Aorta (tissue), 5 donors: ENCODE measurements around the gene ZC3H7A. TPM values are rescaled to one million over a fixed set of nuclear protein-coding genes. Genes with fewer than 3 reads are reported as not detected.
"Not testable (repeated sequence)": the region's sequence is repeated elsewhere in the genome, so short reads cannot be mapped to it uniquely, and the experiment has no call there.

ENCODE experiments used
- ATAC-seq: fragments of 200-7000 bp; cut with Tn5 transposase; one replicate; pipeline ENCODE4 v1.9.1; 2022; ENCODE audit warnings: moderate library complexity; ENCODE audit not compliant: low FRiP score
- DNase-seq, 2 donors: peaks; one replicate each; pipeline ENCODE4 v3.0.0-alpha.2; 2020
- H3K27ac ChIP-seq, 2 donors: one replicate each; pipeline ENCODE4 v1.5.1; 2013; ENCODE audit warnings: low read length in 2 of 2, mild to moderate bottlenecking in 2 of 2, moderate library complexity in 2 of 2, control low read depth in 1 of 2, inconsistent platforms in 1 of 2, low read depth in 1 of 2
- H3K27me3 ChIP-seq, 2 donors: one replicate each; pipeline ENCODE4 v1.6.1; 2013; ENCODE audit warnings: control low read depth in 1 of 2, low read length in 1 of 2, mild to moderate bottlenecking in 1 of 2, moderate library complexity in 1 of 2; ENCODE audit not compliant: insufficient read depth in 2 of 2, control insufficient read depth in 1 of 2
- H3K36me3 ChIP-seq, 2 donors: one replicate each; pipeline ENCODE4 v1.6.1; 2013; ENCODE audit warnings: control low read depth in 1 of 2, low read length in 1 of 2, mild to moderate bottlenecking in 1 of 2; ENCODE audit not compliant: insufficient read depth in 2 of 2, control insufficient read depth in 1 of 2
- H3K4me1 ChIP-seq, 2 donors: one replicate each; pipeline ENCODE4 v1.6.1; 2013; ENCODE audit warnings: low read length in 2 of 2, control low read depth in 1 of 2, mild to moderate bottlenecking in 1 of 2, moderate library complexity in 1 of 2; ENCODE audit not compliant: insufficient read depth in 2 of 2, control insufficient read depth in 1 of 2
- H3K4me3 ChIP-seq, 2 donors: one replicate each; pipeline ENCODE4 v1.5.1; 2013; ENCODE audit warnings: low read length in 2 of 2, control low read depth in 1 of 2, mild to moderate bottlenecking in 1 of 2
- H3K9me3 ChIP-seq: one replicate; pipeline ENCODE4 v1.6.1; 2013; ENCODE audit warnings: mild to moderate bottlenecking, low read length; ENCODE audit not compliant: control insufficient read depth
- WGBS, 2 donors: extraction: QIAGEN DNeasy Blood & Tissue Kit; methylation state at CpG; one replicate each; pipeline ENCODE4 v1.1.7; 2013; 5-methylcytosine and 5-hydroxymethylcytosine counted together
- intact Hi-C, 2 donors: fragments of 100-400 bp; cut with DNase I; formaldehyde crosslinking; loops; one replicate each; pipeline versions ENCODE4 v1.14.2 to v1.15.0; 2022
- polyA plus RNA-seq, 2 donors: library from polyadenylated mRNA; stranded (reverse); fragments of 200-250 nt; gene quantifications; one replicate each; pipeline ENCODE4 v1.2.3, GENCODE V29; 2013
- total RNA-seq, 2 donors: library from RNA; stranded (reverse); fragmentation: NEBNext Ultra II Directional; extraction: Animal tissue kit (Norgen Biotek cat#: 25700); gene quantifications; one replicate each; pipeline ENCODE4 v1.2.1, GENCODE V29; 2021
- donor health status: healthy with polysubstance abuse.
- donor health status: Bipolar disorder and iron deficiency.
- donor health status: DM: no; HTN: no; CAD: no.
- donor health status: DM: no; HTN: no; CAD: no.
- donor health status: DM: yes; HTN: yes; CAD: no.

ZC3H7A gene
- total and polyA plus RNA-seq, 4 donors, result 45.4 to 86.2 (median 58.2) TPM

- Histone ChIP-seq H3K4me1 (peaks cover 4% of the 10 kb centered on the region in 2 donors), H3K36me3 (peaks cover 1 to 7% of the 10 kb centered on the region in 2 donors), H3K27ac (peak overlapping the region in 1 of 2 donors; percentile 39), H3K4me3 (no peak overlapping the region), H3K27me3 (no peaks in the 10 kb centered on the region), H3K9me3 (no peaks in the 10 kb centered on the region)
- ATAC-seq (no peak), DNase-seq (no peak)
- intact Hi-C loops, result no loop called here
- 53 to 56% methylated on average over 4 of the region's 4 CpGs for WGBS, 2 donors
These were observed 38.3 kb upstream of the ZC3H7A start for GRCh38 chr16:11835309-11835708.

DNA sequence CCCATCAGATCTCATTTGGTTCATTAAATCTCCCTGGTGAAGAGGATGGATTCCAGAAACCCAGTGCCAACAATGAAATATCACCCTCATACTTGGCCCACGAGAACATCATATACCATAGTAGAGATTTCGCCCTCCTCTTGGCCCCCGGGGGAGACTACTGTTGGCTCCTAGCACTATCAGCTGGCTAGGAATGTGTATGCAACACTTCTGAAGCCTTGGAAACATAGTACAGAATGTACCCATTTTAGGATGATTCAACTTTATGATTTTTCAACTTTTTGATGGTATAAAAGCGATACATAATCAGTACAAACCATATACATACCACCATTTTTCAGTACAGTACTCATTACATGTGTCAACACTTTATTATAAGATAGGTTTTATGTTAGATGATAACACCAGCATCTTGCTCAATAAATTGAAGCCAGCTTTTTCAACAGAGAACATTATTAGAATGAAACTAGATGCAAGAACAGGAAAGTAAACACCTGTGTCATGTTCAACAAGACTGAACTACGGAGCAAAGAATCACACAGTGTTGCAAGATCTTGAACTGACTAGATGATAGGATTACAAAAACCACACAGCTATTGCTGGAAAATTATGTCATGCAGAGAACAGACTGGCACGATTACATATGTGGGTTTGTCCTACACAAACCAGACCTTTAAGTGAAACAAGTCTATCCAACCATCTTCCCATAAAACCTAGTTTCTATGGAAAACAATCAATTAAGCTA is 37.1 kb upstream of the ZC3H7A start:
- peaks cover 4% of the 10 kb centered on the region in 2 donors for H3K4me1 ChIP-seq
- no peaks in the 10 kb centered on the region for H3K36me3 ChIP-seq
- H3K4me3 ChIP-seq, result no peak overlapping the region
- H3K27ac ChIP-seq, result no peak overlapping the region
- H3K27me3 ChIP-seq, result no peaks in the 10 kb centered on the region
- no peaks in the 10 kb centered on the region for H3K9me3 ChIP-seq
- DNase-seq, result no peak
- WGBS, 2 donors, result 41 to 45% methylated on average over 6 of the region's 6 CpGs
- ATAC-seq, result no peak
- intact Hi-C loops, result no loop called here

- intact Hi-C loops, result no loop called here
- no peaks in the 10 kb centered on the region for H3K36me3 ChIP-seq
- no peaks in the 10 kb centered on the region for H3K9me3 ChIP-seq
- no peak overlapping the region for H3K4me3 ChIP-seq
- H3K4me1 ChIP-seq, result no peaks in the 10 kb centered on the region
- DNase-seq (no peak), ATAC-seq (no peak)
- 86% methylated on average over 5 of the region's 5 CpGs for WGBS, 2 donors
- H3K27ac ChIP-seq, result no peak overlapping the region
- no peaks in the 10 kb centered on the region for H3K27me3 ChIP-seq
These were observed 31.6 kb upstream of the ZC3H7A start for GRCh38 chr16:11828696-11829095.

GRCh38 chr16:11825520-11826165 is 28.6 kb upstream of the ZC3H7A start:
- H3K4me1 ChIP-seq, ATAC-seq, H3K4me3 ChIP-seq, H3K27me3 ChIP-seq, intact Hi-C loops, DNase-seq, H3K36me3 ChIP-seq, H3K9me3 ChIP-seq, H3K27ac ChIP-seq: not testable (repeated sequence)
- 93 to 96% methylated on average over 13 of the region's 13 CpGs for WGBS, 2 donors

- intact Hi-C loops, result no loop called here
- ATAC-seq (peak; percentile 48), DNase-seq (peak in 1 of 2 donors; percentile 75)
- Histone ChIP-seq H3K36me3 (no peaks in the 10 kb centered on the region), H3K27ac (no peak overlapping the region), H3K4me1 (no peaks in the 10 kb centered on the region), H3K9me3 (no peaks in the 10 kb centered on the region), H3K27me3 (no peaks in the 10 kb centered on the region), H3K4me3 (no peak overlapping the region)
- WGBS, 2 donors, result 16 to 20% methylated on average over 5 of the region's 5 CpGs
These were observed 27.3 kb upstream of the ZC3H7A start for GRCh38 chr16:11824362-11824761.

DNA sequence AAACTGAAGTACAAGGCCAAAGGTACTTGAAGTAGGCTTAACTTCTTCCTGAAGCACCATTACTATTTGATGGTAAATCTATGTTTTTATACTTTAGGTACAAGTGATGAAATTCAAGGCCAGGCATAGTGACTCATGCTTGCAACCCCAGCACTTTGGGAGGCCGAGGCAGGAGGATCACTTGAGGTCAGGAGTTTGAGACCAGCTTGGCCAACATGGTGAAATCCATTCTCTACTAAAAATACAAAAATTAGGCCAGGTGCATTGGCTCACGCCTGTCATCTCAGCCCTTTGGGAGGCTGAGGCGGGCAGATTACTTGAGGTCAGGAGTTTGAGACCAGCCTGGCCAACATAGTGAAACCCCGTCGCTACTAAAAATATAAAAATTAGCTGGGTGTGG is 26.6 kb upstream of the ZC3H7A start:
- ATAC-seq, H3K4me1 ChIP-seq, H3K4me3 ChIP-seq, H3K9me3 ChIP-seq, intact Hi-C loops, H3K27ac ChIP-seq, H3K36me3 ChIP-seq, DNase-seq, H3K27me3 ChIP-seq: not testable (repeated sequence)
- WGBS, 2 donors, result 96% methylated on average over 5 of the region's 5 CpGs

DNA sequence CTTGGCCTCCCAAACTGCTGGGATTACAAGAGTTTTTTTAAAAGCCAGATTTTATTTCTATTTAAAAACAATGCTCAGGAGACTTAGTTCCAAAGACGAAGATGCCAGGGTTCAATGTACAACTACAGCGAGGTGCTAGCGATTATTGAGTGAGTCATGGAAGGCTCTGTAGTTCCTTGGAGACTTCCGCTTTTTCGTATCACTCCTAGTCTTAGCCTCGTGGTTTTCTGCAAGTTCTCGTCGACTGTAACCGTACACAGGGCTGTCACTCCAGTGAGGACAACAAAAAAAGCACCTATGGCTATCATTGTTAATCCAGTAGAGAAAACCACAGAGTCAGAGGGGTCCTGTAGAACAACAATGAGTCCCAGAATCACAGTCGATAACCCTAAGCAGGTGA is 22.7 kb upstream of the ZC3H7A start:
- 81 to 84% methylated on average over 10 of the region's 10 CpGs for WGBS, 2 donors
- intact Hi-C loops, result loop anchor here (10.0 kb wide), 2 partner anchors 285 to 425 kb away; no protein-coding TSS in a partner anchor
- no peak overlapping the region for H3K27ac ChIP-seq
- no peaks in the 10 kb centered on the region for H3K9me3 ChIP-seq
- no peaks in the 10 kb centered on the region for H3K36me3 ChIP-seq
- no peak overlapping the region for H3K4me3 ChIP-seq
- ATAC-seq (no peak), DNase-seq (no peak)
- H3K4me1 ChIP-seq, result no peaks in the 10 kb centered on the region
- H3K27me3 ChIP-seq, result no peaks in the 10 kb centered on the region

DNA sequence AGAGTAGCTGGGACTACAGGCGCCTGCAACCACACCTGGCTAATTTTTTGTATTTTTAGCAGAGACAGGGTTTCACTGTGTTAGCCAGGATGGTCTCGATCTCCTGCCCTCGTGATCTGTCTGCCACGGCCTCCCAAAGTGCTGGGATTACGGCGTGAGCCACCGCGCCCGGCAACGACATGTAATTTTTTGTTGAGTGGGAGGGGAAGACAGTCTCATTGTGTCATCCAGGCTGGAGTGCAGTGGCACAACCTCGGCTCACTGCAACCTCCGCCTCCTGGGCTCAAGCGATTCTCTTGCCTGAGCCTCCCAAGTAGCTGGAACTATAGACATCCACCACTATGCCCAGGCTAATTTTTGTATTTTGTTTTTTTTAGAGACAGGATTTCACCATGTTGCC is 21.9 kb upstream of the ZC3H7A start:
- not testable (repeated sequence) for DNase-seq, ATAC-seq, H3K27me3 ChIP-seq, H3K27ac ChIP-seq, H3K36me3 ChIP-seq, H3K4me3 ChIP-seq, H3K4me1 ChIP-seq, H3K9me3 ChIP-seq
- 92 to 93% methylated on average over 13 of the region's 13 CpGs for WGBS, 2 donors
- intact Hi-C loops, result loop anchor here (10.0 kb wide), 2 partner anchors 284 to 424 kb away; no protein-coding TSS in a partner anchor

DNA sequence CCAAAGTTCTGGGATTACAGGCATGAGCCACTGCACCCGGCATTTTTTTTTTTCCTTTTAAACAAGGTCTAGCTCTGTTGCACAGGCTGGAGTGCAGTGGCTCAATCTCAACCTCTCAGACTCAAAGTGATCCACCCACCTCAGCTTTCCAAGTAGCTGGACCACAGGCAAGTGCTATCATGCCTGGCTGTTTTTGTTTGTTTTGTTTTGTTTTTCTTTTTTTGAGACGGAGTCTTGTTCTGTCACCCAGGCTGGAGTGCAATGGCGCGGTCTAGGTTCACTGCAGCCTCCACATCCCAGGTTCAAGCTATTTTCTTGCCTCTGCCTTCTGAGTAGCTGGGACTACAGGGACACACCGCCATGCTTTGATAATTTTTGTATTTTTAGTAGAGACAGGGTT is 19.1 kb upstream of the ZC3H7A start:
- intact Hi-C loops, result loop anchor here (10.0 kb wide), 2 partner anchors 281 to 421 kb away; no protein-coding TSS in a partner anchor
- Histone ChIP-seq H3K4me3 (no peak overlapping the region), H3K27ac (no peak overlapping the region), H3K36me3 (no peaks in the 10 kb centered on the region), H3K9me3 (no peaks in the 10 kb centered on the region), H3K27me3 (no peaks in the 10 kb centered on the region), H3K4me1 (no peaks in the 10 kb centered on the region)
- DNase-seq, result no peak
- no peak for ATAC-seq
- 65 to 85% methylated on average over 5 of the region's 5 CpGs for WGBS, 2 donors
